ENCODE results near the gene MGAT4A.

The MGAT4A gene

DNA sequence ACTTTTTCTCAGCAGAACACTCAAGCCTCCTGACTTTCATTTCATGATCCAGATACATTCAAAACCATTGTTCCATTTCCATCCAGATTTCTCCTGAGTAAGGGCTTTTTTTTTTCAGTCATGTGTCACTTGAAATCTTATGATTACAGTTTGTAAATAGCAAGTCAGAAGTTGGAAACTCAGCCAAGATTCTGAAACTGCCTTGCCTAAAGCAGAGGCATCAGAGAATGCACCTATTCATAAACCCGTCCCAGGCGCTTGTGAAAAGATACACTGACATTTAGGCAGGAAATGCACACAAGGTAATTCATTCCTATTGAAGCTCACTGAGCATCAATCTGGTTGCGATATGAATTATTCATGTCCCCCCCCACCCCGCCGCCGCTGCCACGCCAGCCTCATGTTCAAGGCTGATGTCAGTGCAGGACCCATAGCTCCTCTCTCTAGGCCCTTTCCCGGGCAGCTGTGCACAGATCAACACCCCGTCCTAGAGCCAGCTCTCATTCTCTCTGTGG, 30.4 kb upstream of the MGAT4A start:
- no peak overlapping the region for H3K27ac ChIP-seq (ENCODE audit: low read length)
- H3K4me1 ChIP-seq (ENCODE audit: low read length), result no peaks in the 10 kb centered on the region
- DNase-seq, result no peak
- H3K9ac ChIP-seq (ENCODE audit: low read length), result no peak overlapping the region
- no peaks in the 10 kb centered on the region for H3K9me2 ChIP-seq (replicated peaks; ENCODE audit: insufficient read depth, low read length)
- H3K4me2 ChIP-seq (ENCODE audit: low read depth, low read length), result no peak overlapping the region
- no peaks in the 10 kb centered on the region for H3K36me3 ChIP-seq (replicated peaks; ENCODE audit: insufficient read depth, low read length)
- H4K20me1 ChIP-seq (ENCODE audit: insufficient read depth, low read length), result no peaks in the 10 kb centered on the region
- no peaks in the 10 kb centered on the region for H3F3A ChIP-seq (ENCODE audit: insufficient read depth, low read length)
- TF ChIP-seq EZH2phosphoT487 (IDR thresholded peaks at IDR 0.05; ENCODE audit: low read length), result no peak
- no peak for TF ChIP-seq EZH2 (optimal IDR thresholded peaks at IDR 0.05; ENCODE audit: low read depth, low read length)
- TF ChIP-seq, protein P1, sequence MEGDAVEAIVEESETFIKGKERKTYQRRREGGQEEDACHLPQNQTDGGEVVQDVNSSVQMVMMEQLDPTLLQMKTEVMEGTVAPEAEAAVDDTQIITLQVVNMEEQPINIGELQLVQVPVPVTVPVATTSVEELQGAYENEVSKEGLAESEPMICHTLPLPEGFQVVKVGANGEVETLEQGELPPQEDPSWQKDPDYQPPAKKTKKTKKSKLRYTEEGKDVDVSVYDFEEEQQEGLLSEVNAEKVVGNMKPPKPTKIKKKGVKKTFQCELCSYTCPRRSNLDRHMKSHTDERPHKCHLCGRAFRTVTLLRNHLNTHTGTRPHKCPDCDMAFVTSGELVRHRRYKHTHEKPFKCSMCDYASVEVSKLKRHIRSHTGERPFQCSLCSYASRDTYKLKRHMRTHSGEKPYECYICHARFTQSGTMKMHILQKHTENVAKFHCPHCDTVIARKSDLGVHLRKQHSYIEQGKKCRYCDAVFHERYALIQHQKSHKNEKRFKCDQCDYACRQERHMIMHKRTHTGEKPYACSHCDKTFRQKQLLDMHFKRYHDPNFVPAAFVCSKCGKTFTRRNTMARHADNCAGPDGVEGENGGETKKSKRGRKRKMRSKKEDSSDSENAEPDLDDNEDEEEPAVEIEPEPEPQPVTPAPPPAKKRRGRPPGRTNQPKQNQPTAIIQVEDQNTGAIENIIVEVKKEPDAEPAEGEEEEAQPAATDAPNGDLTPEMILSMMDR (IDR thresholded peaks at IDR 0.05; ENCODE audit: low read length), result no peak
- no peaks in the 10 kb centered on the region for H3K79me2 ChIP-seq (ENCODE audit: low read length)
- H3K27me3 ChIP-seq (replicated peaks; ENCODE audit: insufficient read depth, low read length), result no peaks in the 10 kb centered on the region
- no peak overlapping the region for H3K4me3 ChIP-seq (ENCODE audit: low read length)
- H2AFZ ChIP-seq (ENCODE audit: low read length), result no peak overlapping the region
- H3K9me3 ChIP-seq (replicated peaks; ENCODE audit: insufficient read depth, low read length), result no peaks in the 10 kb centered on the region

DNA sequence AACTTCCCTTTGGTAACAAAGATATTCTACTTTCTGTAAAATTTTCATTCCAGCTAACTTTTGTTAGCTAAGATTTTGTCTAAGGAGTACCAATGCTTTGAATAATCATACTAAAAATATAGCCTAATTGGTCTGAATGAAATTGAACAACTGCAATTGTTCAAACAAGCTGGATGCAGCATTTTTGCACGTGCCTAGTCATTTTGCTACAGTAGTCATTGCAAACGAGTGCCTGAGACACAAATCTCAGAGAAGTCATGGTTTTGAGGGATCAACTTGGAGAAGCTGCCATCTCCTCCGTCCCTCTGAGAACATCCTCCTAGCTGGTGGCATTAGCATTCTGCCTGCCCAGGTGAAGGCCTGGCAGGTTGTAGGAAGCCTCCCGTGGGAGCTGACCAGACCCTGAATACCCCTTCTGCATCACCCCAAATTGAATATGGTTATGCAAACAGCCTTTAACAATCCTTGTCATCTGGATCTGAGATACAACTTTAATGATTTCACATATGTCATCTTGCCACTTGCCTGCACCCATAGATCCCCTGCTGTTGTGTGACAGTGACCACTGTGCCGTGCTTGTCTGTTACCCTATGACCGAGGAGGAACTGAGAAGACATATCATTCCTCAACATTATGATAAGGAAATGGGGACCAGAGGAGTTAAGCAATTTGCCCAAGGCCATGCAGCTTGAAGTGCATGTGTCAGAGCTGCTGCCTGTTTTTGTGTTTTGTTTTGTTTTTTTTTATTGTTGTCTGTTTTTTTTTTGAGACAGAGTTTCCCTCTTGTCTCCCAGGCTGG, 29.1 kb upstream of the MGAT4A start:
- no peaks in the 10 kb centered on the region for H4K20me1 ChIP-seq (ENCODE audit: insufficient read depth, low read length)
- no peaks in the 10 kb centered on the region for H3K27me3 ChIP-seq (replicated peaks; ENCODE audit: insufficient read depth, low read length)
- no peaks in the 10 kb centered on the region for H3K9me2 ChIP-seq (replicated peaks; ENCODE audit: insufficient read depth, low read length)
- no peak overlapping the region for H3K4me3 ChIP-seq (ENCODE audit: low read length)
- TF ChIP-seq EZH2 (optimal IDR thresholded peaks at IDR 0.05; ENCODE audit: low read depth, low read length), result no peak
- TF ChIP-seq EZH2phosphoT487 (IDR thresholded peaks at IDR 0.05; ENCODE audit: low read length), result no peak
- TF ChIP-seq, protein P1 (IDR thresholded peaks at IDR 0.05; ENCODE audit: low read length), result no peak
- H3F3A ChIP-seq (ENCODE audit: insufficient read depth, low read length), result no peaks in the 10 kb centered on the region
- no peak overlapping the region for H3K4me2 ChIP-seq (ENCODE audit: low read depth, low read length)
- no peaks in the 10 kb centered on the region for H3K9me3 ChIP-seq (replicated peaks; ENCODE audit: insufficient read depth, low read length)
- H3K4me1 ChIP-seq (ENCODE audit: low read length), result no peaks in the 10 kb centered on the region
- H3K9ac ChIP-seq (ENCODE audit: low read length), result no peak overlapping the region
- H3K27ac ChIP-seq (ENCODE audit: low read length), result no peak overlapping the region
- DNase-seq, result no peak
- H3K36me3 ChIP-seq (replicated peaks; ENCODE audit: insufficient read depth, low read length), result no peaks in the 10 kb centered on the region
- no peak overlapping the region for H2AFZ ChIP-seq (ENCODE audit: low read length)
- no peaks in the 10 kb centered on the region for H3K79me2 ChIP-seq (ENCODE audit: low read length)

DNA sequence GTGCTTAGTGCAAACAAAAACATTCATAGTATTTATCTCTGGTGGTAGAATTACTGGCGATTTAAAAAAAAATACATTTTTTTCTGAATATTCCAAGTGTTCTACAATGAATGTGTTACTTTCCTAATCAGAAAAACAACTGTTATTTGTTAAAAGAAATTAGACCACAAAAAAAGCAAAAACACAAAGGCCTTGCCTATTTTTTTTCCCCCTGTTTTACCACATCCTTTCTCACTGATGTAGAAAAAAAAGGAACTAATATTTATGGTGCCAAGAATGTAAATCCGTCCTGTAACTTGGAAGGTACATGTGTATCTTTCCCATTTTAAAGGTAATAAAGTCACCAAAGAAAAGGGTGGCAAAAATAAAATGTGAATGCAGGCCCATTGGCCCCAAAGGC, 28.4 kb upstream of the MGAT4A start:
- Histone ChIP-seq H3K9ac (ENCODE audit: low read length) (no peak overlapping the region), H3K79me2 (ENCODE audit: low read length) (no peaks in the 10 kb centered on the region), H3K36me3 (replicated peaks; ENCODE audit: insufficient read depth, low read length) (no peaks in the 10 kb centered on the region), H3F3A (ENCODE audit: insufficient read depth, low read length) (no peaks in the 10 kb centered on the region), H2AFZ (ENCODE audit: low read length) (no peak overlapping the region), H4K20me1 (ENCODE audit: insufficient read depth, low read length) (no peaks in the 10 kb centered on the region), H3K9me3 (replicated peaks; ENCODE audit: insufficient read depth, low read length) (no peaks in the 10 kb centered on the region), H3K4me1 (ENCODE audit: low read length) (no peaks in the 10 kb centered on the region), H3K4me3 (ENCODE audit: low read length) (no peak overlapping the region), H3K27ac (ENCODE audit: low read length) (no peak overlapping the region), H3K4me2 (ENCODE audit: low read depth, low read length) (no peak overlapping the region), H3K27me3 (replicated peaks; ENCODE audit: insufficient read depth, low read length) (no peaks in the 10 kb centered on the region), H3K9me2 (replicated peaks; ENCODE audit: insufficient read depth, low read length) (no peaks in the 10 kb centered on the region)
- TF ChIP-seq, protein P1 (IDR thresholded peaks at IDR 0.05; ENCODE audit: low read length), result no peak
- TF ChIP-seq EZH2phosphoT487 (IDR thresholded peaks at IDR 0.05; ENCODE audit: low read length) (no peak), EZH2 (optimal IDR thresholded peaks at IDR 0.05; ENCODE audit: low read depth, low read length) (no peak)
- DNase-seq, result no peak

All from MM.1S (cell line).